ENCODE data around the gene NIPAL3.

GRCh38 chr1:24477309-24477708 is 61.7 kb downstream of the NIPAL3 start:
- TF ChIP-seq, protein P1, sequence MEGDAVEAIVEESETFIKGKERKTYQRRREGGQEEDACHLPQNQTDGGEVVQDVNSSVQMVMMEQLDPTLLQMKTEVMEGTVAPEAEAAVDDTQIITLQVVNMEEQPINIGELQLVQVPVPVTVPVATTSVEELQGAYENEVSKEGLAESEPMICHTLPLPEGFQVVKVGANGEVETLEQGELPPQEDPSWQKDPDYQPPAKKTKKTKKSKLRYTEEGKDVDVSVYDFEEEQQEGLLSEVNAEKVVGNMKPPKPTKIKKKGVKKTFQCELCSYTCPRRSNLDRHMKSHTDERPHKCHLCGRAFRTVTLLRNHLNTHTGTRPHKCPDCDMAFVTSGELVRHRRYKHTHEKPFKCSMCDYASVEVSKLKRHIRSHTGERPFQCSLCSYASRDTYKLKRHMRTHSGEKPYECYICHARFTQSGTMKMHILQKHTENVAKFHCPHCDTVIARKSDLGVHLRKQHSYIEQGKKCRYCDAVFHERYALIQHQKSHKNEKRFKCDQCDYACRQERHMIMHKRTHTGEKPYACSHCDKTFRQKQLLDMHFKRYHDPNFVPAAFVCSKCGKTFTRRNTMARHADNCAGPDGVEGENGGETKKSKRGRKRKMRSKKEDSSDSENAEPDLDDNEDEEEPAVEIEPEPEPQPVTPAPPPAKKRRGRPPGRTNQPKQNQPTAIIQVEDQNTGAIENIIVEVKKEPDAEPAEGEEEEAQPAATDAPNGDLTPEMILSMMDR (IDR thresholded peaks at IDR 0.05 in 2 of 3, conservative IDR thresholded peaks at IDR 0.05 in 1 of 3; ENCODE audit: borderline replicate concordance in 1 of 3, insufficient read depth in 1 of 3, low read depth in 2 of 3, low read length in 2 of 3): no peak
- TF ChIP-seq POLR2A (IDR thresholded peaks at IDR 0.05; ENCODE audit: borderline replicate concordance, extremely low read depth, insufficient read depth, insufficient read length) (no peak), EZH2 (IDR thresholded peaks at IDR 0.05) (no peak), CBX3 (IDR thresholded peaks at IDR 0.05; ENCODE audit: low read depth) (no peak), ATF3 (IDR thresholded peaks at IDR 0.05) (no peak), MAX (IDR thresholded peaks at IDR 0.05) (no peak), EGR1 (IDR thresholded peaks at IDR 0.05; ENCODE audit: low read depth) (no peak), POLR2AphosphoS5 (IDR thresholded peaks at IDR 0.05; ENCODE audit: low read depth, low read length) (no peak), JUND (IDR thresholded peaks at IDR 0.05) (no peak), EZH2phosphoT487 (IDR thresholded peaks at IDR 0.05; ENCODE audit: borderline replicate concordance) (no peak), CEBPB (IDR thresholded peaks at IDR 0.05; ENCODE audit: low read depth) (no peak)
- TF ChIP-seq, protein P2, sequence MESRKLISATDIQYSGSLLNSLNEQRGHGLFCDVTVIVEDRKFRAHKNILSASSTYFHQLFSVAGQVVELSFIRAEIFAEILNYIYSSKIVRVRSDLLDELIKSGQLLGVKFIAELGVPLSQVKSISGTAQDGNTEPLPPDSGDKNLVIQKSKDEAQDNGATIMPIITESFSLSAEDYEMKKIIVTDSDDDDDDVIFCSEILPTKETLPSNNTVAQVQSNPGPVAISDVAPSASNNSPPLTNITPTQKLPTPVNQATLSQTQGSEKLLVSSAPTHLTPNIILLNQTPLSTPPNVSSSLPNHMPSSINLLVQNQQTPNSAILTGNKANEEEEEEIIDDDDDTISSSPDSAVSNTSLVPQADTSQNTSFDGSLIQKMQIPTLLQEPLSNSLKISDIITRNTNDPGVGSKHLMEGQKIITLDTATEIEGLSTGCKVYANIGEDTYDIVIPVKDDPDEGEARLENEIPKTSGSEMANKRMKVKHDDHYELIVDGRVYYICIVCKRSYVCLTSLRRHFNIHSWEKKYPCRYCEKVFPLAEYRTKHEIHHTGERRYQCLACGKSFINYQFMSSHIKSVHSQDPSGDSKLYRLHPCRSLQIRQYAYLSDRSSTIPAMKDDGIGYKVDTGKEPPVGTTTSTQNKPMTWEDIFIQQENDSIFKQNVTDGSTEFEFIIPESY (IDR thresholded peaks at IDR 0.05; ENCODE audit: extremely low read depth, insufficient replicate concordance, low read length): no peak
- TF ChIP-seq, protein P3, sequence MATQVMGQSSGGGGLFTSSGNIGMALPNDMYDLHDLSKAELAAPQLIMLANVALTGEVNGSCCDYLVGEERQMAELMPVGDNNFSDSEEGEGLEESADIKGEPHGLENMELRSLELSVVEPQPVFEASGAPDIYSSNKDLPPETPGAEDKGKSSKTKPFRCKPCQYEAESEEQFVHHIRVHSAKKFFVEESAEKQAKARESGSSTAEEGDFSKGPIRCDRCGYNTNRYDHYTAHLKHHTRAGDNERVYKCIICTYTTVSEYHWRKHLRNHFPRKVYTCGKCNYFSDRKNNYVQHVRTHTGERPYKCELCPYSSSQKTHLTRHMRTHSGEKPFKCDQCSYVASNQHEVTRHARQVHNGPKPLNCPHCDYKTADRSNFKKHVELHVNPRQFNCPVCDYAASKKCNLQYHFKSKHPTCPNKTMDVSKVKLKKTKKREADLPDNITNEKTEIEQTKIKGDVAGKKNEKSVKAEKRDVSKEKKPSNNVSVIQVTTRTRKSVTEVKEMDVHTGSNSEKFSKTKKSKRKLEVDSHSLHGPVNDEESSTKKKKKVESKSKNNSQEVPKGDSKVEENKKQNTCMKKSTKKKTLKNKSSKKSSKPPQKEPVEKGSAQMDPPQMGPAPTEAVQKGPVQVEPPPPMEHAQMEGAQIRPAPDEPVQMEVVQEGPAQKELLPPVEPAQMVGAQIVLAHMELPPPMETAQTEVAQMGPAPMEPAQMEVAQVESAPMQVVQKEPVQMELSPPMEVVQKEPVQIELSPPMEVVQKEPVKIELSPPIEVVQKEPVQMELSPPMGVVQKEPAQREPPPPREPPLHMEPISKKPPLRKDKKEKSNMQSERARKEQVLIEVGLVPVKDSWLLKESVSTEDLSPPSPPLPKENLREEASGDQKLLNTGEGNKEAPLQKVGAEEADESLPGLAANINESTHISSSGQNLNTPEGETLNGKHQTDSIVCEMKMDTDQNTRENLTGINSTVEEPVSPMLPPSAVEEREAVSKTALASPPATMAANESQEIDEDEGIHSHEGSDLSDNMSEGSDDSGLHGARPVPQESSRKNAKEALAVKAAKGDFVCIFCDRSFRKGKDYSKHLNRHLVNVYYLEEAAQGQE (IDR thresholded peaks at IDR 0.05; ENCODE audit: low read depth): no peak

Data from HCT116 (cell line).